ENCODE data around the gene SART1.
"Not testable (repeated sequence)": the region's sequence is repeated elsewhere in the genome, so short reads cannot be mapped to it uniquely, and the experiment has no call there.

The SART1 gene

GRCh38 chr11:66015936-66016792, 54.6 kb downstream of the SART1 start:
- no peak for DNase-seq (ENCODE audit: low read depth)

GRCh38 chr11:66016793-66017177, 55.3 kb downstream of the SART1 start:
- no peak for DNase-seq (ENCODE audit: low read depth)

GRCh38 chr11:66017321-66017720, 55.8 kb downstream of the SART1 start:
- DNase-seq (ENCODE audit: low read depth): no peak

GRCh38 chr11:66020212-66020611, 58.7 kb downstream of the SART1 start:
- DNase-seq (ENCODE audit: low read depth): no peak

GRCh38 chr11:66020618-66021357, 59.3 kb downstream of the SART1 start:
- no peak for DNase-seq (ENCODE audit: low read depth)

GRCh38 chr11:66022401-66023185, 61.1 kb downstream of the SART1 start:
- no peak for DNase-seq (ENCODE audit: low read depth)

GRCh38 chr11:66023186-66023440, 61.6 kb downstream of the SART1 start:
- not testable (repeated sequence) for DNase-seq (ENCODE audit: low read depth)

GRCh38 chr11:66026017-66026529, 64.5 kb downstream of the SART1 start, which contains the start of gene CATSPER1:
Gene CATSPER1 (minus strand): TSS chr11:66026479. CDS start chr11:66026379, 100 bp downstream.
- no peak for DNase-seq (ENCODE audit: low read depth)
